Heart right ventricle (tissue), 16 donors: ENCODE measurements around the gene GAB2. TPM values are rescaled to one million over a fixed set of nuclear protein-coding genes. Genes with fewer than 3 reads are reported as not detected.

Experiments
- ATAC-seq, 8 donors: fragments of 200-7000 bp; cut with Tn5 transposase; one replicate each; pipeline ENCODE4 v1.9.1; 2020; ENCODE audit warnings: mild to moderate bottlenecking in 8 of 8, moderate library complexity in 8 of 8, moderate number of reproducible peaks in 1 of 8
- DNase-seq, 2 donors: peaks; one replicate each; pipeline ENCODE4 v3.0.0-alpha.2; 2020
- H3K27ac ChIP-seq, 10 donors: fragments of 200-600 bp; sonication (generic) in 2 of 10; one replicate each; pipeline versions ENCODE4 v1.5.0 to v1.8.0; 2020 to 2022; ENCODE audit warnings: mild to moderate bottlenecking in 3 of 10
- H3K27me3 ChIP-seq, 7 donors: fragments of 200-600 bp; one replicate each; pipeline ENCODE4 v1.8.0; 2021 to 2022; ENCODE audit warnings: mild to moderate bottlenecking in 2 of 7
- H3K36me3 ChIP-seq, 9 donors: fragments of 200-600 bp; sonication (generic) in 1 of 9; one replicate each; pipeline versions ENCODE4 v1.5.0 to v1.8.0; 2020 to 2022; ENCODE audit warnings: mild to moderate bottlenecking in 2 of 9
- H3K4me1 ChIP-seq, 9 donors: fragments of 200-600 bp; sonication (generic) in 1 of 9; one replicate each; pipeline versions ENCODE4 v1.5.0 to v1.8.0; 2020 to 2022; ENCODE audit warnings: mild to moderate bottlenecking in 4 of 9
- H3K4me3 ChIP-seq, 10 donors: fragments of 200-600 bp; sonication (generic) in 2 of 10; one replicate each; pipeline versions ENCODE4 v1.5.0 to v1.8.0; 2020 to 2022; ENCODE audit warnings: mild to moderate bottlenecking in 7 of 10, moderate library complexity in 2 of 10
- H3K9me3 ChIP-seq, 11 donors: fragments of 200-600 bp in 10 of 11; sonication (generic) in 2 of 11; one replicate each; pipeline versions ENCODE4 v1.5.0 to v1.8.0; 2013 to 2022; ENCODE audit warnings: mild to moderate bottlenecking in 2 of 11, control low read depth in 1 of 11, moderate library complexity in 1 of 11
- WGBS, 2 donors: extraction: QIAGEN DNeasy Blood & Tissue Kit; methylation state at CpG; one replicate each; pipeline ENCODE4 v1.1.7; 2013; ENCODE audit warnings: inconsistent platforms in 1 of 2; 5-methylcytosine and 5-hydroxymethylcytosine counted together
- intact Hi-C, 10 donors: fragments of 100-400 bp; cut with DNase I; formaldehyde crosslinking; loops; one replicate each; pipeline versions ENCODE4 v1.11.1 to v1.14.2; 2022
- polyA plus RNA-seq, 2 donors: library from polyadenylated mRNA; stranded (reverse); fragments of 200-250 nt; gene quantifications; one replicate each; pipeline ENCODE4 v1.2.3, GENCODE V29; 2013
- total RNA-seq, 10 donors: library from RNA; stranded (reverse); fragmentation: NEBNext Ultra II Directional in 3 of 10; extraction: Animal tissue kit (Norgen Biotek cat#: 25700) in 3 of 10; gene quantifications; one replicate each; pipeline versions ENCODE4 v1.2.1 to v1.2.4, GENCODE V29; 2021 to 2023
- TF ChIP-seq, protein P1 (sequence below), 9 donors: fragments of 200-600 bp; sonication (generic) in 2 of 9; IDR thresholded peaks; one replicate each; pipeline versions ENCODE4 v1.5.0 to v1.8.0; 2021 to 2022; ENCODE audit warnings: antibody characterized with exemption in 9 of 9, mild to moderate bottlenecking in 5 of 9, moderate library complexity in 1 of 9
- donor health status: Arrhythmogenic right ventricular cardiomyopathy.
- donor health status: ischemic (EF 13 %, LVEDD 7.1; RV severe dilation, severe dysfunction).
- donor health status: healthy with polysubstance abuse.
- donor health status: DM: no; HTN: yes; CAD: no.
- donor health status: DM: no; HTN: no; CAD: no.
- donor health status: ischemic (EF 25% LVEDD 6.9; RV normal size, moderate dysfunction).
- donor health status: ischemic (EF 25% LVEDD 5.7; RV mildly dilated, moderate dysfunction).
- donor health status: healthy.
- donor health status: DM: yes; HTN: yes; CAD: no.
- donor health status: Ischemic cardiomyopathy.
- donor health status: ischemic (EF 35%, LVEDD 5.7; RV mildly dilated, moderate dysfunction).
- donor health status: nonischemic (EF 11% LVEDD 7.7; RV severe dilation, severe dysfunction).
- donor health status: DM: yes; HTN: yes; CAD: no.
- donor health status: PGD.
- donor health status: ischemic (EF 29% LVEDD 5.4; RV normal size, mild dysfunction).
- donor health status: nonischemic (EF 23%, LVEDD 6.1; RV moderate dilation, normal function).

GAB2 gene
- total and polyA plus RNA-seq, 12 donors: 5.0 to 44.6 (median 27.0) TPM

DNA sequence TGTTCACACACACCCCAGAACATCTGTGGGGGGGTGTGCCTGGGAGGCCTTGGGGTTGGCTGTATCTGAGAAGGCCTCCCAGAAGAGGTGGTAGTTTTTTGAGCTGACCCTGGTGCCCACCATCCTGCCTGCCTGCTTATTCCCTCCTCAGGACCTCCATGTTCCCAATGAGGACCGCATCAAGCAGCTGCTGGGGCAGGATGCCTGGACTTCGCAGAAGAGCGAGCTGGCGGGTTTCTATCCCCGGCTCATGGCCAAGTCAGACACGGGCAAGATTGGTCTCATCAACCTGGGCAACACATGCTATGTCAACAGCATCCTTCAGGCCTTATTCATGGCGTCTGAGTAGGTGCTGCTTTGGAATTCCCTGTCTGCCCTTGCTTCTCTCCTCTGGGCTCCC lies 211.9 kb downstream of the GAB2 start:
- Histone ChIP-seq H3K36me3 (peaks cover 0 to 84% (median 12%) of the 10 kb centered on the region in 9 donors), H3K4me3 (no peak overlapping the region), H3K9me3 (no peaks in the 10 kb centered on the region), H3K27ac (no peak overlapping the region), H3K27me3 (no peaks in the 10 kb centered on the region), H3K4me1 (peaks cover 0 to 19% (median 6%) of the 10 kb centered on the region in 9 donors)
- DNase-seq: no peak
- intact Hi-C loops: no loop called here
- 94 to 95% methylated on average over 7 of the region's 7 CpGs for WGBS, 2 donors
- ATAC-seq: no peak
- TF ChIP-seq, protein P1, sequence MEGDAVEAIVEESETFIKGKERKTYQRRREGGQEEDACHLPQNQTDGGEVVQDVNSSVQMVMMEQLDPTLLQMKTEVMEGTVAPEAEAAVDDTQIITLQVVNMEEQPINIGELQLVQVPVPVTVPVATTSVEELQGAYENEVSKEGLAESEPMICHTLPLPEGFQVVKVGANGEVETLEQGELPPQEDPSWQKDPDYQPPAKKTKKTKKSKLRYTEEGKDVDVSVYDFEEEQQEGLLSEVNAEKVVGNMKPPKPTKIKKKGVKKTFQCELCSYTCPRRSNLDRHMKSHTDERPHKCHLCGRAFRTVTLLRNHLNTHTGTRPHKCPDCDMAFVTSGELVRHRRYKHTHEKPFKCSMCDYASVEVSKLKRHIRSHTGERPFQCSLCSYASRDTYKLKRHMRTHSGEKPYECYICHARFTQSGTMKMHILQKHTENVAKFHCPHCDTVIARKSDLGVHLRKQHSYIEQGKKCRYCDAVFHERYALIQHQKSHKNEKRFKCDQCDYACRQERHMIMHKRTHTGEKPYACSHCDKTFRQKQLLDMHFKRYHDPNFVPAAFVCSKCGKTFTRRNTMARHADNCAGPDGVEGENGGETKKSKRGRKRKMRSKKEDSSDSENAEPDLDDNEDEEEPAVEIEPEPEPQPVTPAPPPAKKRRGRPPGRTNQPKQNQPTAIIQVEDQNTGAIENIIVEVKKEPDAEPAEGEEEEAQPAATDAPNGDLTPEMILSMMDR (IDR thresholded peaks at IDR 0.05): no peak

DNA sequence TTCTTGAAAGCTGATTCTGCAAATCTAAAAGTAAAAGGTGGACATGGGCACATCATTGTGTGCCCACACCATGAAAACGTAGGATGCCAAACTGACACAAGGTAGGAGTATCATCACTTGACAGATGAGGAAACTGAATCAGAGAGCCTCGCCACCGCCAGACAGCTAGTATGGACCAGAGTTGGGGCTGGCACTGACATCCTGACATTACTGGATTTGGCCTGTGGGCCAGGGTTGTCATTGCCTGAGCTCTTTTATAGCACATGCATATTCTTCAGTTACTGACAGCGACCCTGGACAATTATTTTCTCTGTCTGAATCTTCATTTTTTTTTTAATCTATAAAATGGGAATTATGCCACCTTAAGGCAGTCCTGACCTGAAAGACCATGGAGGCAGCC lies 212.4 kb downstream of the GAB2 start:
- Histone ChIP-seq H3K4me3 (no peak overlapping the region), H3K36me3 (peaks cover 0 to 84% (median 9%) of the 10 kb centered on the region in 9 donors), H3K4me1 (peaks cover 0 to 19% (median 8%) of the 10 kb centered on the region in 9 donors), H3K27me3 (no peaks in the 10 kb centered on the region), H3K27ac (no peak overlapping the region), H3K9me3 (no peaks in the 10 kb centered on the region)
- WGBS, 2 donors: 98 to 99% methylated on average over 4 of the region's 4 CpGs
- intact Hi-C loops: no loop called here
- DNase-seq (no peak), ATAC-seq (no peak)
- TF ChIP-seq, protein P1 (IDR thresholded peaks at IDR 0.05): no peak

DNA sequence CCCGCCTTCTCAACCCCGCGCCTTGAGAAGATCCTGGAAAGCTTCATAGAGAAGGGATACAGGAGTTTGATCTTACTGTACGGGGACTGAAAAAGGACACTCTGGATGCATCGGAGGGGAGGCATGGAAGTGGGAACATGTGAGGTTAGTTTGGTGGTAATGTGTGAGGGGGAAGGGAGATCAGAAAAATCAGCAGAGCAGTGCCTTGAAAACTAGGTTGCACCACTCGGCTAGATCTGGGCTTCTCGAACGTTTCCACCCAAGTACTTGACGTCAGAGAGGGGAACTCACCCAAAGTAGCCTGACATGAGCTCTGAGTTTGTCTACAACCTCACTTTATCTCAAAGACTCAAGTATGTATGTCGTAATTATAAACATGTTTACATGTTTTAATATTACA lies 214.4 kb downstream of the GAB2 start:
- Histone ChIP-seq H3K4me1 (peaks cover 0 to 19% (median 8%) of the 10 kb centered on the region in 9 donors), H3K4me3 (no peak overlapping the region), H3K27ac (peak overlapping the region in 1 of 10 donors; percentile 10), H3K9me3 (no peaks in the 10 kb centered on the region), H3K36me3 (peaks cover 0 to 84% (median 0%) of the 10 kb centered on the region in 9 donors), H3K27me3 (no peaks in the 10 kb centered on the region)
- 91% methylated on average over 10 of the region's 10 CpGs for WGBS, 2 donors
- DNase-seq (no peak), ATAC-seq (no peak)
- intact Hi-C loops: no loop called here
- TF ChIP-seq, protein P1 (IDR thresholded peaks at IDR 0.05): no peak

DNA sequence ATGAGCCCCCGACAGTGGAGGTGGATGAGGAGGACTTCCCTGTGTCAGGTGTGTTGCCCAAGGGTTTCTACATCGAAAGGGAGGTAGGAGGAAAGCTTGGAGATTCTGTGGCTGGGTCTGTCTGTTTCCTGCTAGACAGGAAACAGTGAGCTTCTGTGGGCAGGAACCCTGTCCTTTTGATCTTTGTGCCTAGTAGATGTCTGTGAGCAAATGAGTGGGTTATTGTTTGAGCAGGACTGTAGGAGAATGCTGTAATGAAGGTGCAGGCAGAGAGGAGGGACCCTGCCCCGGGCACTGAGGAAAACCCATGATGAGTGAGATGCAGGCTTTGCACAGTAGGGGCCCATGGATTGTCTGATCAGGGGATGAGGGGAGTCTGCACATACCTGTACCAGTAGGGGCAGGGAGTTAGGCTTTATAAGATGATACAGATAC lies 214.9 kb downstream of the GAB2 start:
- H3K9me3 ChIP-seq: no peaks in the 10 kb centered on the region
- TF ChIP-seq, protein P1 (IDR thresholded peaks at IDR 0.05): no peak
- DNase-seq (no peak), ATAC-seq (no peak)
- H3K36me3 ChIP-seq: peaks cover 0 to 84% (median 1%) of the 10 kb centered on the region in 9 donors
- H3K27me3 ChIP-seq: no peaks in the 10 kb centered on the region
- intact Hi-C loops: no loop called here
- 68 to 72% methylated on average over 3 of the region's 3 CpGs for WGBS, 2 donors
- H3K4me1 ChIP-seq: peaks cover 0 to 19% (median 8%) of the 10 kb centered on the region in 9 donors
- no peak overlapping the region for H3K4me3 ChIP-seq
- peak overlapping the region in 1 of 10 donors; percentile 10 for H3K27ac ChIP-seq
